T-helper 22 cell (primary cell): ENCODE data around the gene NUSAP1.
"Not testable (repeated sequence)": the region's sequence is repeated elsewhere in the genome, so short reads cannot be mapped to it uniquely, and the experiment has no call there.

Experiments
- DNase-seq: peaks from one replicate; pipeline ENCODE4 v3.0.0-alpha.2; 2020; ENCODE audit warnings: low read depth

Gene NUSAP1

GRCh38 chr15:41333026-41333562, 413 bp downstream of the NUSAP1 start:
- no peak for DNase-seq

GRCh38 chr15:41334293-41335120, 1.8 kb downstream of the NUSAP1 start:
- DNase-seq = no peak

DNA sequence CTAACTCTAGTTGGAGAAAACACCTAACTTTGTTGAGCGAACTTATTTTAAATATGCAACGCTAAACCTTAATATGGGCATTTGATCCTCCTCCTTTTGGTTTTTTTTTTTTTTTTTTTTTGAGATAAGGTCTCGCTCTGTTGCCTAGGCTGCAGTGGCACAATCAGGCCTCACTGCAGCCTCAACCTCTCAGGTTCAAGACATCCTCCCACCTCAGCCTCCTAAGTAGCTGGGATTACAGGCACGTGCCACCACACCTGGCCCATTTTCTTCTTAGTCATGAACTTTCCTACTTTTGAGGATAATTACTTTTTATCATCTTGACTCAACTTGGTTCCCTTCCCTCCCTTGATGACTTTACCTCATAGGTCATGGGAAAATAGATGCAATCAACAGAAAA, 3.9 kb downstream of the NUSAP1 start:
- DNase-seq = no peak

GRCh38 chr15:41337047-41337446, 4.4 kb downstream of the NUSAP1 start:
- no peak for DNase-seq

DNA sequence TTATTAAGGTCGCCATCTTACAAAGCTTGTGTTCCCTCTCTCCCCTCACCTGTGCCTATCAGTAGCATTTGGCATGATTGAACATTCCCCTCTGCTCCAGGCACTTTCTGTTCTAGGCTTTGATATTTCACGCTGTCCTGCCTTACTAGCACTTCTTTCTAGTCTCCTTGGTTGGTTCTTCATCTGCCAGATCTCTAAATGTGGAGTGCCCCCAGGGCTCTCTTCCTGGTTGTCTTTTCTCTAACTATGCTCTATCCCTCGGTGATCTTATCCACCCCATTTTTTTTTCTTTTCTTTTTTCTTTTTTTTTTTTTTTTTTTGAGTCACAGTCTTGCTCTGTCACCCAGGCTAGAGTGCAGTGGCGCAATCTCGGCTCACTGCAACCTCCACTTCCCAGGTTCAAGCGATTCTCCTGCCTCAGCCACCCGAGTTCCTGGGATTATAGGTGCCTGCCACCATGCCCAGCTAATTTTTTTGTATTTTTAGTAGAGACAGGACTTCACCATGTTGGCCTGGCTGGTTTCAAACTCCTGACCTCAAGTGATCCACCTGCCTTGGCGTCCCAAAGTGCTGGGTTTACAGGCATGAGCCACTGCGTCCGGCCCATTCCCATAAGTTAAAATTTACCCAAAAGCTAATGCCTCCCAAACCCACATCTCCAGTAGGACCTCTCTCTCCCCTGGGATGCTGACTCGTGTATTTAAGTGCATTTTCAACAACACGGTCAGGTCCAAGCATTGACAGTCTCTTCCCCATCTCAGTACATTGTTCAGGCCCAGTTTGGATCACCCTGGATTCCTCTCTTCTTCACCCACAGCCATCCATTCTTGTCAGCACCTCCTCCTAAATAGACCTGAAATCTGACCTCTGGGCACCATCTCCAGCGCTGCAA, 5.2 kb downstream of the NUSAP1 start:
- no peak for DNase-seq

DNA sequence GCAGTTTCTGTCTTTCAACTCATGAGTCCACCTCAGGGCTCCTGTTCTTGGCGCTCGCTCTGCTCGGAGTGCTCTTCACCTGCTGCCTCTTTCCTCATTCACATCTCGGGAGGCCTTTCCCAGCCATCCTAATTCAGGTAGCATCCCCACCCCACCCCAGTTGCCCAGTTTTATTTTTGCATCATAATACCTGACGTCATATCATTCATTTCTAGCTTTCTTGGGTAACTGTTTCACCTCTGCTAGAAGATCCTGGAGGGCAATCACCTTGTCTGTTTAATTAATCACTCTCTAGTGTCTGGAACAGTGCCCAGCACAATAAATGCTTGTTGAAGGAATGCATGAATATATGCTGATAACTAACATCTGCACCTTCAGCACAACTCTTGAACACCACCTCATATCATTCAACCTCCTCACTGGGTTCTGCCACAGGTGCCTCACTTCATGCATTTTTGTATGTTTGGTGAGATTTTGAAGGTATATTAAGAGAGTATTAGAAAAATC, 7.6 kb downstream of the NUSAP1 start:
- DNase-seq = no peak

DNA sequence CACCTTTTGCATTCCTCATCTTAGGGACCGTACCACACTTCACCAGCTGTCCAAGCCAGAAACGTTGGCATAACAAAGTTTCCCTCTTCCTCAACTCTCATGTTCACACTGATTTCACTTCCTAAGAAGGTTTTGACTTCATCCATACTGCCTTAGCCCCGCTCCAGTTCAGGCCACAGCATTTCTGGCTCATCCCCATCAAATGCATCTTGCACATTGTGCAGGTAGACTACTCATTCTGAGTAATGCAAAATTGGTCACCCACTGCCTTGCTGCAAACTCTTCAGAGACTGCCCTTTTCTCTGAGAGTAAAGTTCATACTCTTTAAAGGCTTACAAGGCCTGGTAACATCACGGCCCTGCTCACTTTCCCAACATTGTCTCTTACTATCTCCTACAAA, 8.8 kb downstream of the NUSAP1 start:
- no peak for DNase-seq

GRCh38 chr15:41347236-41347635, 14.6 kb downstream of the NUSAP1 start:
- DNase-seq = no peak

DNA sequence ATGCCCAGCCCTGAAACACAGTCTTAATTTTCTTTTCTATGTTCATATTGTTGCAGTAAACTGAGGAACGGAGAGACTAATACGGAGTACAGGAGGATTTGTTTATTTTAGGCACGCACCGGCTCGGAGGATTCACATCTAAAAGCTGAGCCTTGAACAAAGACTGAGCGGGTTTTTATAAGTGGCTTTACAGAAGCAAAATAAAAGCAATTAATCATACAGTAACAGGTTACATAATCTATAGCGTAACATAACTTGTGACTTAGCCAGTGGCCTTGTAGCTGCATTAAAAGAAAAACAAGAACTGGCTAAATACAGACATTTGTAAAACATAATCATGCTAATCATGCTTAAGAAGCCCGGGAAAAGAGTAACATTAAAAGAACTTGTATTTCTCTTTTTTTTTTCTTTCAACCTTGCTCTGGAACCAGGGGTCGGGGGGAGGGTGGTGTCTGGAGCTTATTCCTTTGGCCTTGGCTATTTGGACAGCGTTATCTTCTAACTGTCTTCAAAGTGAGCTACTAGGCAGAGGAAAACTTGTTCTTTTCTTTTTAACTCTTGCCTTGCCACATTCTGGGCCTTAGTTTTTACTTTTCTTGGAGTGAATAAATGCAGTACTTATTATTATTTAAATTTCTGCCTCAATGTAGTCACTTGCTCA, 17.5 kb downstream of the NUSAP1 start:
- DNase-seq = no peak

GRCh38 chr15:41354371-41354770, 21.7 kb downstream of the NUSAP1 start:
- DNase-seq = no peak

DNA sequence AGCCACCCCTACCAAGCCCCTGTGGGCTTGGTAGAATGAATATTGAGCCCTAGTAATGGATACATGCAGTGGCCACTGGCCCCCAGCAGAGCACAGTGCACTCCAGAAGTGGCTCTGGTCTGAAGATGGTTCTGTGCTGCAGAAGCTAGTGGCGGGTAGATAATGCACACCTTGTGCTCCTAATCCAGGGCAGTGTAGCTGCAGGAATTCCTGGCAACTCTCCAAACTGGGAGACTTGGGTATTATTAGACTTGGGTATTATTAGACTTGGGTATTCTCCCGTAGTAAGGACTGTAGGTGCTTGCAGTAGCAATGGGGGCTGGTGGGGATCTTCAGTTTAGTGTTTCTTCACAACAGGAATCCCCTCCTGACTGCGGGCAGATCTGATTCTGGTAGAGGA, 34.7 kb downstream of the NUSAP1 start:
- DNase-seq = no peak

DNA sequence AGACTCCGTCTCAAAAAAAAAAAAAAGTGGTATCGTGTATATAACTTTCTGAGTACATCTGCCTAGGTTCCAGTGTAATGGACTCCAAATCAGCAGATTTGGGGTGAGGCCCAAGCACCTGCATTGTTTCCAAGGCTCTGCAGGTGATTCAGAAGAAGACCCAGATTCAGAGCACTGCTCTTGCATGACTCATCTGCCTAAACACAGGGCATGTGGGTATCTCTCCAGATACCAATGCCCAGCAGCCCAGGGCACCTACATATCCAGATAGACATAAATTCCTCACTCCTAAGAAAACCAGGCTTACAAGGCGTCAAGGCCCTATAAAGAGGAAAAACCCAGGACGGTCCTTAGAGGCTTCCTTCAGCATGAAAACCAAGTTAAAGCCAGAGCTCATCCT, 45.3 kb downstream of the NUSAP1 start:
- no peak for DNase-seq

DNA sequence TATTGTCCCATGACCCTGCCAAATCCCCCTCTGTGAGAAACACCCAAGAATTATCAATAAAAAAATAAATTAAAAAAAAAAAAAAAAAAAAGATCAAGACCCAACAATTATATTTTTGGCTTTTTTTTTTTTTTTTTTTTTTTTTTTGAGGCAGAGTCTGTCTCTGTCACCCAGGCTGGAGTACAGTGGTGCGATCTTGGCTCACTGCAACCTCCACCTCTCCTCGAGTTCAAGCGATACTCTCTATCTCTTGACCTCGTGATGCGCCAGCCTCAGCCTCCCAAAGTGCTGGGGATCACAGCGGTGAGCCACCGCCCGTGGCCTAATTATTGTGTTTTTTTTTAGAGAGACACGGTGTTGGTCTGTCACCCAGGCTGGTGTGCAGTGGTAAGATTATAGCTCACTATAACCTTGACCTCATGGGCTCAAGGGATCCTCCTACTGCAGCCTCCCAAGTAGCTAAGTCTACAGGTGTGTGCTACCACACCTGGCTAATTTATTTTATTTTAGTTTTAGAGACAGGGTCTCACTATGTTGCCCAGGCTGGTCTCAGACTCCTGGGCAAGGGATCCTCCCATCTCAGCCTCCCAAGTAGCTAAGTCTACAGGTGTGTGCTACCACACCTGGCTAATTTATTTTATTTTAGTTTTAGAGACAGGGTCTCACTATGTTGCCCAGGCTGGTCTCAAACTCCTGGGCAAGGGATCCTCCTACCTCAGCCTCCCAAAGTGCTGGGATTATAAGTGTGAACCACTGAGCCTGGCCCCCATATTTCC, 51.5 kb downstream of the NUSAP1 start:
- not testable (repeated sequence) for DNase-seq

DNA sequence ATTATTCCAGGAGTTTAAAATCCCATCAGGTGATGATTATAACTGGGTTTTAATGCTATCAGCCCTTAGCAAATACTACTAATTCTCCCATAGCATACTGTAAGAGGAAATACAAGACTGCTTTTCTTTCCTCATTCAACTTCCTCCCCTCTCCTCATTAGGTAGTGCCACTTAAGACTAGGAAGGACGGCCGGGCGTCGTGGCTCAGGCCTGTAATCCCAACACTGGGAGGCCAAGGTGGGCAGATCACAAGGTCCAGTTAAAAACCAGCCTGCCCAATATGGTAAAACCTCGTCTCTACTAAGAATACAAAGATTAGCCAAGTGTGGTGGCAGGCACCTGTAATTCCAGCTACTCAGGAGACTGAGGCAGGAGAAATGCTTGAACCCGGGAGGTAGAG, 55.0 kb downstream of the NUSAP1 start:
- DNase-seq = no peak

GRCh38 chr15:41392659-41393058, 60.0 kb downstream of the NUSAP1 start:
- no peak for DNase-seq

DNA sequence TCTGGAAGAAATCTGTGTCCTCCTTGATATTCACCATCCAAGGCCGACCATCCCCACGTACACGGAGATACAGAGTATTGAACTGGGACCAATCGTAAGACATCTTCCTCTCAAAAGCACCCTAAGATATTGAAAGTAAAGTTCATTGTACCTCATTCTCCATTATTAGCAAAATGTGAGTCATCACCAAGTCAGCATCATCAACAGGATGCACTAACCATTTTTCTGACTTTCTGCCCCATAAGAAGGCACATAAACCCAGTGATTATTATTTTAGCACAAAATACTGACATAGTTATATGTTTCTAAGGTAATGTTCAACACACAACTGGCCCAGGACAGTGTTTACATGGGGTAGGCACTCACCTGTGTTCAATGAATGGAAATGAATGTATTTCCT, 62.2 kb downstream of the NUSAP1 start:
- DNase-seq = no peak

GRCh38 chr15:41396111-41396510, 63.4 kb downstream of the NUSAP1 start:
- no peak for DNase-seq

- DNase-seq = no peak
Measured at GRCh38 chr15:41401904-41402267, 69.2 kb downstream of the NUSAP1 start.

GRCh38 chr15:41407341-41407740, 74.7 kb downstream of the NUSAP1 start:
- DNase-seq = no peak

DNA sequence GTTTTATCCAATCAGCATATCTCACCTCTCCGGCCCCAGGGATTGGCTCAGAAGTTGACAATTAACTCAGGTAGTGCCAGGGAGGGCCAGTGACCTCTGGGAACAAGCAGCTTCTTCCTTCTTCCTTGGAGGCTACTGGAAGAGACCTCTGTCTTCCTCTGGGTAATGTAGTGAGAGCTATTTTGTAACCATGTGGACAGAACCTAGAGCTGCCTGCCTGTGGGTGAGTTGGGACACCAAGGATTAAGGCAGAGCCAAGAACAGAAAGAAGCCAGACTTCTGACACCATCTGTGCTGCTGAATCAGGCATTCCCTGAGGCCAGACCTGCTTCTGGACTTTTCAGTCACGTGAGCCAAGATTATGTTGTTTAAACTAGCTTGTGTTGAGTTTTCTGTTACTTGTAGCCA, 75.6 kb downstream of the NUSAP1 start:
- no peak for DNase-seq

GRCh38 chr15:41411031-41411430, 78.3 kb downstream of the NUSAP1 start:
- DNase-seq = no peak
